GM23338 (cell line): ENCODE measurements around the gene THY1. TPM values are rescaled to one million over a fixed set of nuclear protein-coding genes. Genes with fewer than 3 reads are reported as not detected.

ENCODE experiments used
- ATAC-seq: fragments of 200-7000 bp; cut with Tn5 transposase; 3 replicates; pipeline ENCODE4 v1.9.1; 2020
- DNase-seq: peaks from one replicate; pipeline ENCODE4 v3.0.0-alpha.2; 2015; ENCODE audit warnings: low spot score
- H2AFZ ChIP-seq: fragments of 200-600 bp; sonication (generic); 2 replicates; pipeline ENCODE4 v1.8.0; 2016; ENCODE audit warnings: antibody characterized with exemption, mild to moderate bottlenecking, moderate library complexity
- H3F3A ChIP-seq: fragments of 200-600 bp; sonication (generic); replicated peaks from 2 replicates; pipeline ENCODE4 v1.8.0; 2017; ENCODE audit warnings: antibody characterized with exemption, mixed run types, low read depth
- H3K27ac ChIP-seq: fragments of 200-600 bp; sonication (generic); 2 replicates; pipeline ENCODE4 v1.6.1; 2016; ENCODE audit warnings: low read depth
- H3K27me3 ChIP-seq: fragments of 200-600 bp; sonication (generic); 2 replicates; pipeline ENCODE4 v1.8.0; 2016; ENCODE audit warnings: mild to moderate bottlenecking, mixed run types, moderate library complexity; ENCODE audit not compliant: insufficient read depth
- H3K36me3 ChIP-seq: fragments of 200-600 bp; sonication (generic); 2 replicates; pipeline ENCODE4 v1.8.0; 2016; ENCODE audit warnings: mild to moderate bottlenecking; ENCODE audit not compliant: insufficient read depth
- H3K4me1 ChIP-seq: fragments of 200-600 bp; sonication (generic); 2 replicates; pipeline ENCODE4 v1.8.0; 2016; ENCODE audit warnings: mild to moderate bottlenecking, moderate library complexity; ENCODE audit not compliant: insufficient read depth
- H3K4me2 ChIP-seq: fragments of 200-600 bp; sonication (generic); 2 replicates; pipeline ENCODE4 v1.7.1; 2017; ENCODE audit warnings: mixed run types
- H3K4me3 ChIP-seq: fragments of 200-600 bp; sonication (generic); 2 replicates; pipeline ENCODE4 v1.6.1; 2016; ENCODE audit warnings: mixed run types
- H3K79me2 ChIP-seq: fragments of 200-600 bp; sonication (generic); replicated peaks from 2 replicates; pipeline ENCODE4 v1.8.0; 2017; ENCODE audit warnings: mild to moderate bottlenecking; ENCODE audit not compliant: insufficient read depth
- H3K9me2 ChIP-seq: fragments of 200-600 bp; sonication (generic); 2 replicates; pipeline ENCODE4 v1.8.0; 2017; ENCODE audit not compliant: insufficient read depth
- H4K20me1 ChIP-seq: fragments of 200-600 bp; sonication (generic); replicated peaks from 2 replicates; pipeline ENCODE4 v1.8.0; 2017; ENCODE audit warnings: mild to moderate bottlenecking; ENCODE audit not compliant: insufficient read depth
- H3K27ac Mint-ChIP-seq: 2 replicates; pipeline ENCODE4 v1.8.0; 2020; ENCODE audit warnings: inconsistent platforms, mild to moderate bottlenecking, moderate library complexity, mixed read lengths
- H3K27me3 Mint-ChIP-seq: 3 replicates; pipeline ENCODE4 v1.8.0; 2022; ENCODE audit warnings: low read depth, mild to moderate bottlenecking, moderate library complexity, mixed read lengths, inconsistent platforms; ENCODE audit not compliant: insufficient read depth, poor library complexity
- H3K36me3 Mint-ChIP-seq: 3 replicates; pipeline ENCODE4 v1.8.0; 2021; ENCODE audit warnings: low read depth, mild to moderate bottlenecking, inconsistent platforms, moderate library complexity, mixed read lengths
- H3K4me1 Mint-ChIP-seq: 3 replicates; pipeline ENCODE4 v1.8.0; 2020; ENCODE audit warnings: mild to moderate bottlenecking, inconsistent platforms, mixed read lengths
- H3K4me3 Mint-ChIP-seq: 3 replicates; pipeline ENCODE4 v1.8.0; 2021; ENCODE audit warnings: moderate library complexity, mild to moderate bottlenecking, inconsistent platforms, mixed read lengths
- H3K9me3 Mint-ChIP-seq: 3 replicates; pipeline ENCODE4 v1.8.0; 2020; ENCODE audit warnings: moderate library complexity, mild to moderate bottlenecking, inconsistent platforms, mixed read lengths
- CREB1 ChIP-seq: fragments of 250-450 bp; sonication (Bioruptor Pico); IDR thresholded peaks from 2 replicates; pipeline ENCODE4 v1.5.0; 2020; ENCODE audit warnings: low read depth, mild to moderate bottlenecking, moderate library complexity
- CTCF ChIP-seq, 2 experiments: fragments of 200-600 bp in 1 of 2; sonication (generic) in 1 of 2; conservative IDR thresholded peaks; 2 replicates each; pipeline versions ENCODE4 v1.5.1 to v1.6.1; 2016 to 2017; ENCODE audit warnings: antibody characterized with exemption in 2 of 2, low read depth in 2 of 2, mild to moderate bottlenecking in 2 of 2, moderate library complexity in 1 of 2
- ETS1 ChIP-seq: IDR thresholded peaks from 2 replicates; pipeline ENCODE4 v1.6.1; 2016; ENCODE audit warnings: antibody characterized with exemption
- EZH2 ChIP-seq: fragments of 200-600 bp; sonication (generic); IDR thresholded peaks from one replicate; pipeline ENCODE4 v1.8.0; 2017; ENCODE audit warnings: antibody characterized with exemption, mild to moderate bottlenecking, low read depth; ENCODE audit not compliant: unreplicated experiment
- EZH2phosphoT487 ChIP-seq: fragments of 200-600 bp; sonication (generic); IDR thresholded peaks from one replicate; pipeline ENCODE4 v1.8.1; 2018; ENCODE audit warnings: antibody characterized with exemption; ENCODE audit not compliant: unreplicated experiment
- JUNB ChIP-seq: IDR thresholded peaks from one replicate; pipeline ENCODE4 v1.6.1; 2016; ENCODE audit warnings: antibody characterized with exemption; ENCODE audit not compliant: unreplicated experiment
- NANOG ChIP-seq: IDR thresholded peaks from 2 replicates; pipeline ENCODE4 v1.6.1; 2016; ENCODE audit warnings: antibody characterized with exemption, borderline replicate concordance
- POLR2AphosphoS5 ChIP-seq: IDR thresholded peaks from 2 replicates; pipeline ENCODE4 v1.6.1; 2016; ENCODE audit warnings: antibody characterized with exemption, low read depth
- REST ChIP-seq: IDR thresholded peaks from one replicate; pipeline ENCODE4 v1.6.1; 2018; ENCODE audit warnings: antibody characterized with exemption; ENCODE audit not compliant: unreplicated experiment
- STAT1 ChIP-seq: IDR thresholded peaks from one replicate; pipeline ENCODE4 v1.6.1; 2016; ENCODE audit warnings: antibody characterized with exemption; ENCODE audit not compliant: unreplicated experiment
- ZNF114 ChIP-seq: fragments of 250-450 bp; sonication (Bioruptor Pico); IDR thresholded peaks from 2 replicates; pipeline ENCODE4 v1.5.0; 2020; ENCODE audit warnings: mild to moderate bottlenecking, moderate library complexity
- ZNF331 ChIP-seq: fragments of 250-450 bp; sonication (Bioruptor Pico); IDR thresholded peaks from 2 replicates; pipeline ENCODE4 v1.5.0; 2020; ENCODE audit warnings: low read depth, mild to moderate bottlenecking, moderate library complexity
- ZNF462 ChIP-seq: fragments of 250-450 bp; sonication (Bioruptor Pico); IDR thresholded peaks from 2 replicates; pipeline ENCODE4 v1.5.0; 2020; ENCODE audit warnings: mild to moderate bottlenecking, moderate library complexity
- polyA plus RNA-seq: library from polyadenylated mRNA; unstranded; fragments of >200 nt; fragmentation: Nextera tagmentation; extraction: Ambion mirVana; gene quantifications from 2 replicates; pipeline ENCODE4 v1.2.1, GENCODE V29; 2016
- total RNA-seq: library from RNA; depleted of rRNA; stranded (reverse); fragments of >200 nt; shearing (Covaris generic); gene quantifications from 2 replicates; pipeline ENCODE4 v1.2.3, GENCODE V29; 2014

Gene THY1
- total and polyA plus RNA-seq, 2 experiments from 2014 or later: 490 to 597 TPM

- Mint-ChIP-seq H3K9me3 (no peaks in the 10 kb centered on the region), H3K27me3 (peaks cover 20% of the 10 kb centered on the region), H3K4me3 (no peak overlapping the region), H3K27ac (no peak overlapping the region), H3K4me1 (peaks cover 65% of the 10 kb centered on the region), H3K36me3 (no peaks in the 10 kb centered on the region)
- ATAC-seq: peak; percentile 26
- H3K79me2 ChIP-seq: no peaks in the 10 kb centered on the region
- TF ChIP-seq ZNF114 (CRISPR knock-in tag) (no peak), EZH2phosphoT487 (no peak), ZNF462 (no peak), POLR2AphosphoS5 (no peak), REST (no peak), STAT1 (no peak), EZH2 (no peak), CTCF (conservative IDR thresholded peaks at IDR 0.05; ENCODE audit: low read depth in 2 of 2) (no peak), ZNF331 (no peak), CREB1 (no peak), JUNB (no peak), NANOG (no peak), ETS1 (no peak)
- no peak overlapping the region for H3K27ac ChIP-seq
- 0 out of 2 replicates have a peak, but pooled peaks cover 3% of the 10 kb centered on the region for H3F3A ChIP-seq
- no peaks in the 10 kb centered on the region for H4K20me1 ChIP-seq
- no peaks in the 10 kb centered on the region for H3K9me2 ChIP-seq
- peaks cover 49% of the 10 kb centered on the region for H3K4me1 ChIP-seq
- H3K4me2 ChIP-seq: peak overlapping the region; percentile 53; the same call in 1 of the 2 replicates
- H3K36me3 ChIP-seq: no peaks in the 10 kb centered on the region
- DNase-seq: peak; percentile 48
- no peak overlapping the region for H2AFZ ChIP-seq
- H3K4me3 ChIP-seq: no peak overlapping the region
- peaks cover 15% of the 10 kb centered on the region for H3K27me3 ChIP-seq
Observed at GRCh38 chr11:119375337-119376196, 47.4 kb downstream of the THY1 start.
